ENCODE data around the gene RRP1B.
A peak's percentile ranks its signal among the peaks of the same experiment; 100 is the strongest.

The RRP1B gene

DNA sequence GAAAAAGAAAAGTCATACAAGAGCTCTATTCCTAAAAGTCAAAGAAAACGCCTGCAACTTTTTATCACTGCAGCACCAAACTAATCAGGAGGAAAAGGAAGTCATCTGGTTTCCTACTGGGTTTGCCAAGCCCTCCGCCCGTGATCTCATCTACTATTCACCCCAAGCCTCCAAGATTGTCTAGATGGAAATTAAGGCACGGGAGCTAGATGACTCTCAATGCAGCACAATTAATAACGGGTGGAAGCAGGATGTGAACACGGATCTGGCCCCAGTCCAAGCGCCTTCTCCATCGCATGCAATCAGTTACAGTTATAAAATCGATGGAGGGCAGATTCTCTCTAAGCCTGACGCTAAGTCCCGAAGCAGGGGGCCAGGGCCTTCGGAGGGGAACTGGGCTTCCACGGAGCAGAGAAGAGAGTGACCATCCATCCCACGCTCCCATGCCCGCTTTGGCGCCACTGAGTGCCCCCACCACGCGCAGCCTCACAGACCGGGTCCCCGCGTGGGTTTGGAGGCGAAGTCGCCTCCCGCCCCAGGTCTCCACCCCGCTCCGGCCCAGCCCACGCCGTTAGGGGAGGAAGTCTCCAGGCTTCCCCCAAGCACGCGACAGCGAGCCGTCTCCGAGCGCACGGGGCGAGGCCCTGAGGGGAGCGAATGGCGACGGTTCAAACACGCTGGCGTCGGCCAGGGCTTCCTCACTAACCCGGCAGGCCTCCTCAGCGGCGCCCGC, 1.8 kb upstream of the RRP1B start:
- peak; percentile 55 for DNase-seq (ENCODE audit: low read depth, low spot score)
- TF ChIP-seq POLR2AphosphoS5 (IDR thresholded peaks at IDR 0.05; ENCODE audit: borderline replicate concordance, low read depth, low read length) (no peak), FOXP2 (optimal IDR thresholded peaks at IDR 0.05; ENCODE audit: control extremely low read depth, extremely low read length, insufficient read depth) (no peak), EZH2 (IDR thresholded peaks at IDR 0.05) (no peak)
- H3K9me3 ChIP-seq (ENCODE audit: low read depth, low read length): no peaks in the 10 kb centered on the region
- H3K4me3 ChIP-seq: 0 out of 2 replicates have a peak overlapping the region, but pooled peaks have one; percentile 7
- H3K9ac ChIP-seq (ENCODE audit: insufficient read length): no peak overlapping the region
- H3K27ac ChIP-seq: 0 out of 2 replicates have a peak overlapping the region, but pooled peaks have one; percentile 23
- peaks cover 10% of the 10 kb centered on the region for H3K36me3 ChIP-seq (ENCODE audit: insufficient read depth, low read length)

GRCh38 chr21:43658088-43658741, 1.1 kb upstream of the RRP1B start:
- no peak overlapping the region for H3K27ac ChIP-seq
- no peak overlapping the region for H3K9ac ChIP-seq (ENCODE audit: insufficient read length)
- TF ChIP-seq POLR2AphosphoS5 (IDR thresholded peaks at IDR 0.05; ENCODE audit: borderline replicate concordance, low read depth, low read length): no peak
- TF ChIP-seq EZH2 (IDR thresholded peaks at IDR 0.05): no peak
- no peak for TF ChIP-seq FOXP2 (optimal IDR thresholded peaks at IDR 0.05; ENCODE audit: control extremely low read depth, extremely low read length, insufficient read depth)
- H3K36me3 ChIP-seq (ENCODE audit: insufficient read depth, low read length): peaks cover 17% of the 10 kb centered on the region
- no peak overlapping the region for H3K4me3 ChIP-seq
- no peak for DNase-seq (ENCODE audit: low read depth, low spot score)
- H3K9me3 ChIP-seq (ENCODE audit: low read depth, low read length): no peaks in the 10 kb centered on the region

- peaks cover 21% of the 10 kb centered on the region for H3K36me3 ChIP-seq (ENCODE audit: insufficient read depth, low read length)
- H3K9ac ChIP-seq (ENCODE audit: insufficient read length): peak overlapping the region; percentile 90
- DNase-seq (ENCODE audit: low read depth, low spot score): no peak
- H3K9me3 ChIP-seq (ENCODE audit: low read depth, low read length): no peaks in the 10 kb centered on the region
- TF ChIP-seq FOXP2 (optimal IDR thresholded peaks at IDR 0.05; ENCODE audit: control extremely low read depth, extremely low read length, insufficient read depth) (no peak), EZH2 (IDR thresholded peaks at IDR 0.05) (no peak), POLR2AphosphoS5 (IDR thresholded peaks at IDR 0.05; ENCODE audit: borderline replicate concordance, low read depth, low read length) (no peak)
- H3K4me3 ChIP-seq: peak overlapping the region; percentile 92
- peak overlapping the region; percentile 85 for H3K27ac ChIP-seq
These were observed 608 bp upstream of the RRP1B start for GRCh38 chr21:43658769-43659135.

GRCh38 chr21:43662286-43662685, 2.9 kb downstream of the RRP1B start:
- Histone ChIP-seq H3K9me3 (ENCODE audit: low read depth, low read length) (no peaks in the 10 kb centered on the region), H3K9ac (ENCODE audit: insufficient read length) (no peak overlapping the region), H3K36me3 (ENCODE audit: insufficient read depth, low read length) (peaks cover 52% of the 10 kb centered on the region), H3K27ac (no peak overlapping the region), H3K4me3 (no peak overlapping the region)
- no peak for TF ChIP-seq EZH2 (IDR thresholded peaks at IDR 0.05)
- no peak for TF ChIP-seq POLR2AphosphoS5 (IDR thresholded peaks at IDR 0.05; ENCODE audit: borderline replicate concordance, low read depth, low read length)
- TF ChIP-seq FOXP2 (optimal IDR thresholded peaks at IDR 0.05; ENCODE audit: control extremely low read depth, extremely low read length, insufficient read depth): no peak
- DNase-seq (ENCODE audit: low read depth, low spot score): no peak

DNA sequence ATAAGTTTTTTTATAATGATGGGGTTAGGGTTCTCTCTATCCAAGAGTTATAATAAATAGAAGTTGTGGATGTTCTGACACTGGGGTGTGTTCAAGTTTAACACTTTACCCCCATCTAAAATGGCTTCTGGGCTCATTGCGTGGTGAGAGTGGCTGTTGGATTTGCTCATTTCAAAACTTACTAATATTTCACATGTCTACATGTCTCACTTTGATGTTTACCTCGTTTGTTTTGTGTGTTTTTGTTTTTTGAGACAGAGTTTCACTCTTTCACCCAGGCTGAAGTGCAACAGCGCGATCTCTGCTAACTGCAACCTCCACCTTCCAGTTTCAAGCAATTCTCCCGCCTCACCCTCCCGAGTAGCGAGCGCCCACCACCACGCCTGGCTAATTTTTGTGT, 3.7 kb downstream of the RRP1B start:
- H3K9ac ChIP-seq (ENCODE audit: insufficient read length): no peak overlapping the region
- H3K27ac ChIP-seq: no peak overlapping the region
- no peaks in the 10 kb centered on the region for H3K9me3 ChIP-seq (ENCODE audit: low read depth, low read length)
- H3K4me3 ChIP-seq: no peak overlapping the region
- no peak for TF ChIP-seq POLR2AphosphoS5 (IDR thresholded peaks at IDR 0.05; ENCODE audit: borderline replicate concordance, low read depth, low read length)
- TF ChIP-seq EZH2 (IDR thresholded peaks at IDR 0.05): no peak
- TF ChIP-seq FOXP2 (optimal IDR thresholded peaks at IDR 0.05; ENCODE audit: control extremely low read depth, extremely low read length, insufficient read depth): no peak
- H3K36me3 ChIP-seq (ENCODE audit: insufficient read depth, low read length): peaks cover 52% of the 10 kb centered on the region
- DNase-seq (ENCODE audit: low read depth, low spot score): no peak

DNA sequence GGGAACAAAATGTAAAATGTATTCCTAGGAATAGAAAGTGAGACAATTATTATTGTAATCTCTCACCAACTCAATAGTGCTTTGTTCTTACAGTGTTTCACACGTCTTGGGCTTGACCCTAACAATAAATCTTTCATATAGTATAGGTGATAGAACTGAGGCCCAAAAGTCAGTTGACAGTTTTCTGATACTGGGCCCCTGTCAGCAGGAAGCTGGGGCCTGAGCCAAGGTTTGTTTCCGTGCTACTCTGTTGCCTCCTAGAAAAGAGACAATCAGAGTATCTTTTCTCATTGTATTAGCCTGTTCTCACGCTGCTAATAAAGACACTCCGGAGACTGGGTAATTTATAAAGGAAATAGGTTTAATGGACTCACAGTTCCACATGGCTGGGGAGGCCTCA, 5.0 kb downstream of the RRP1B start:
- H3K4me3 ChIP-seq: no peak overlapping the region
- TF ChIP-seq POLR2AphosphoS5 (IDR thresholded peaks at IDR 0.05; ENCODE audit: borderline replicate concordance, low read depth, low read length) (no peak), EZH2 (IDR thresholded peaks at IDR 0.05) (no peak), FOXP2 (optimal IDR thresholded peaks at IDR 0.05; ENCODE audit: control extremely low read depth, extremely low read length, insufficient read depth) (no peak)
- H3K27ac ChIP-seq: no peak overlapping the region
- DNase-seq (ENCODE audit: low read depth, low spot score): no peak
- no peaks in the 10 kb centered on the region for H3K9me3 ChIP-seq (ENCODE audit: low read depth, low read length)
- H3K36me3 ChIP-seq (ENCODE audit: insufficient read depth, low read length): peaks cover 53% of the 10 kb centered on the region
- H3K9ac ChIP-seq (ENCODE audit: insufficient read length): no peak overlapping the region

GRCh38 chr21:43665879-43666278, 6.5 kb downstream of the RRP1B start:
- DNase-seq (ENCODE audit: low read depth, low spot score): no peak
- H3K9ac ChIP-seq (ENCODE audit: insufficient read length): no peak overlapping the region
- TF ChIP-seq FOXP2 (optimal IDR thresholded peaks at IDR 0.05; ENCODE audit: control extremely low read depth, extremely low read length, insufficient read depth) (no peak), POLR2AphosphoS5 (IDR thresholded peaks at IDR 0.05; ENCODE audit: borderline replicate concordance, low read depth, low read length) (no peak), EZH2 (IDR thresholded peaks at IDR 0.05) (no peak)
- H3K27ac ChIP-seq: no peak overlapping the region
- no peak overlapping the region for H3K4me3 ChIP-seq
- H3K9me3 ChIP-seq (ENCODE audit: low read depth, low read length): no peaks in the 10 kb centered on the region
- H3K36me3 ChIP-seq (ENCODE audit: insufficient read depth, low read length): peaks cover 68% of the 10 kb centered on the region

GRCh38 chr21:43667191-43667904, 8.0 kb downstream of the RRP1B start:
- Histone ChIP-seq H3K36me3 (ENCODE audit: insufficient read depth, low read length) (peaks cover 74% of the 10 kb centered on the region), H3K9me3 (ENCODE audit: low read depth, low read length) (no peaks in the 10 kb centered on the region), H3K27ac (no peak overlapping the region), H3K9ac (ENCODE audit: insufficient read length) (no peak overlapping the region), H3K4me3 (no peak overlapping the region)
- no peak for DNase-seq (ENCODE audit: low read depth, low spot score)
- TF ChIP-seq EZH2 (IDR thresholded peaks at IDR 0.05) (no peak), FOXP2 (optimal IDR thresholded peaks at IDR 0.05; ENCODE audit: control extremely low read depth, extremely low read length, insufficient read depth) (no peak), POLR2AphosphoS5 (IDR thresholded peaks at IDR 0.05; ENCODE audit: borderline replicate concordance, low read depth, low read length) (no peak)

All from SK-N-MC (cell line).